DMS153 treated with DMSO at 0.1 percent for 48 hours (cell line): ENCODE data around the gene C11orf54.

Source experiments
- DNase-seq: peaks from one replicate; lab custom pipeline; 2025; ENCODE audit not compliant: unreplicated experiment; lab: John Stamatoyannopoulos, UW

The C11orf54 gene

DNA sequence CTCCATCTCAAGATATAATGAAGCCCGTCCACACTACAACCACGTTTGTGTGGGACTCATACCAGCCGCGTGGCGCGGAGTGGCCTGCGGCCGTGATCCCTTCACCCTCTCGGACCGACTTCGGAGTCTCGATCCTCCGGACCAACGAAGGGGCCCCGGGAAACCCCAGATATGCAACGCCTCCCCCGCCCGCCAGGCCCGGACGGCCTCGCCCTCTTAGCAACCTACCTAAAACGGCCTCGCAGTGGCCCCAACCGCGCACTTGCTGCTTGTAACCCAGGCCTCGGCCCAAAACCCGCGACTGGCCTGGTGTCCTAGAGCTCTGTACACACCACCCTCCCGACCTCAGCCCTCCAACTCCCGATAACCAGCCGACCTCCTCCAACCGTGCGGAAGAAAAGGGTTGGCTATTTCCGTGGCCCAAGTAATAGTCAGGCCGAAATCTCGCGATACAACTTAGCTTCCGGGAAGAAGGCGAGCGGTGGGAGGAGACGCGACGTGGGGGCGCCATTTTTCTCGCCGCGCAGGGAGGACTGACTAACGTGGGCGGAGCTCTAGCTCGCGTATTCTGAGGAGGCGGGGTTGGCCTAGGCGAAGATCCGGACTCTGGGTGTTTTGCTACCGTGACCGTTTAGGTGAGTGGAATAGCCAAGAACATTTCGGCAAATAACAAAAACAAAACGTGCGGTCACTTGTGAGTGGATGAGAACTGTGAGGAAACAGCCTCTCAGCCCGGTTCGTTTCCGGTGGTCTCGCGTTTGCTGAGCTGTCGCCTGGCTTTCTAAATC lies at the start of gene C11orf54, which contains the start of gene TAF1D:
C11orf54 (plus strand) TSS at position 579 of the 788 bp plus-strand sequence. CDS start 5,722 bp downstream, outside the sequence.
TAF1D (minus strand) TSS at position 402 of the 788 bp plus-strand sequence. CDS start 2,191 bp downstream, outside the sequence.
- peak; percentile 95 for DNase-seq

DNA sequence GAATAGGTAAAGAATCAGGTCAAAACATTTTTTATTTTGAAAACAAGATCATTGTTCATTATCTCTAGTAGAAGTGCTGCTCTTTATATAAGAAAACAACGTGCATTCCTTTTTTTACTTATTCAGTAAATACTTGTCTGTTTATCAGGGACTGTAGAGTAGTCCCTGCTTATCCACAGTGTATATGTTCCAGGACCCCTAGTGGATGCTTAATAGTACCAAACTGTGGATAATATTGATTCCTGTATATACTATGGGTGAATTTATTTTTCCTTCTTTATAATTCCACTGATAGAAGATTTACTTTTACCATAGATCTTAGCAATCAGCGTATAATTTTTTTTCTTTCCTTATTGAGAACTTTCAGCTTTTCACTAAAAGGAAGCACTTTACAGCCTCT lies 47.4 kb upstream of the C11orf54 start:
- DNase-seq = no peak

DNA sequence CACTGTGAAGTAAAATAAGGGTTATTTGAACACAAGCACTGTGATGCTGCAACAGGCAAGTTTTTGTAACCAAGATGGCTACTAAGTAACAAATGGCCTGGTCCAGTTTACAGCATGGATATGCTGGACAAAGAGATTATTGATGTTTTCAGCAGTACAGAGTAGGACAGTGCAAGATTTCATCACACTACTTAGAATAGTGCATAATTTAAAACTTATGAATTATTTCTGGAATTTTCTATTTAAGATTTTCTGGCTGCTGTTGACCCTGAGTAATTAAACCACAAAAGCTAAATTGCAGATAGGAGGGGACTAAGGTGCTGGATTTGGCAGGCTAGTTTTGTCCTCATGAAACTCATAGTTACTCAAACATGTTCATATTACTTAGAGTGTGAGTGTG lies 46.9 kb upstream of the C11orf54 start:
- no peak for DNase-seq

DNA sequence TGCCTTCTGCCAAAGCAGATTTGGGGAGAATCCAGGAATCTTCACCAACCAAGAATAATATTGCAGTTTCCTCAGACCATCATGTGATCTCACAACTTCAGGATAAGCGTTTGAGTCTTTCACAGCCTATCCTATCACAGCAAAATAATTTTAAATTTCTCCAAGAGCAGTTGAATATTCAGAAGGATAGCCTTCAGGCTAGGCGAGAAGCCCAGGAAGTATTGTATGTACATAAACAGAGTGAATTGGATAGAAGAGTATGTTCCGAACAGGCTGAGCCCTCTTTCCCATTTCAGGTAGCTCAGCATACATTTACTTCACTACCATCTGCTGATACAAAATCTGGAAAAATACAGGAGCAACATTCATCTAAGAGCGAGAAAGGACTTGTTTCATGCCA lies 43.9 kb upstream of the C11orf54 start:
- DNase-seq = no peak

DNA sequence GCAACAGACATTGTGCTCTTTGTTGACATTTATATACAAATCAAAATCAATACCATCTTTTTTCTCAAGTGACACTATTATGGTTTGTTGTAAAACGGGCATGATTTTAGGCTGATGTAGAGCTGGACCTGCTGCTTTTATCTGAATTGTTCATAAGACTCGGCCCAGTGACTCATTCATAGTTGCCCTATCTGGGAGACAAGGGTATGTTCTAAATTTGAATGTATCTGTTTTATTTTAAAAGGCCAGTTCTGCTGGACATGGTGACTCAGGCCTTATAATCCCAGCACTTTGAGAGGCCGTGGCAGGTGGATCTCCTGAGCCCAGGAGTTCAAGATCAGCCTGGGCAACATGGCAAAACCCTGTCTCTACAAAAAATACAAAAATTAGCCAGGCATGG lies 40.6 kb upstream of the C11orf54 start:
- no peak for DNase-seq

DNA sequence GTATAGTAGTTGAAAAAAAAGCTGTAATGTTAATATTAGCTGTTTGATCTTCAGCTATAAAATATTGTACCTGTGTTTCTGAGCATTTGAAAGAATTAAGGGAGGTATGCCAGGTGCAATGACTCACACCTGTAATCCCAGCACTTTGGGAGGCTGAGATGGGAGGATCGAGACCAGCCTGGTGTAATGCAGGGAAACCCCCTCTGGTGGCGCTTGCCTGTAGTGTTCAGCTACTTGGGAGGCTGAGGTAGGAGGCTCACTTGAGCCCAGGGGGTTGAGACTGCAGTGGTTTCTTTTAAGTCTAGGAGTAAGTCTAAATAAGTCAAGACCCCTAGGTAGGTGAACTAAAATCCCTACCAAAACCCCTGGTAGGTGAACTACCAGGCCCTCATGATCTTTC lies 37.2 kb upstream of the C11orf54 start:
- DNase-seq = no peak

DNA sequence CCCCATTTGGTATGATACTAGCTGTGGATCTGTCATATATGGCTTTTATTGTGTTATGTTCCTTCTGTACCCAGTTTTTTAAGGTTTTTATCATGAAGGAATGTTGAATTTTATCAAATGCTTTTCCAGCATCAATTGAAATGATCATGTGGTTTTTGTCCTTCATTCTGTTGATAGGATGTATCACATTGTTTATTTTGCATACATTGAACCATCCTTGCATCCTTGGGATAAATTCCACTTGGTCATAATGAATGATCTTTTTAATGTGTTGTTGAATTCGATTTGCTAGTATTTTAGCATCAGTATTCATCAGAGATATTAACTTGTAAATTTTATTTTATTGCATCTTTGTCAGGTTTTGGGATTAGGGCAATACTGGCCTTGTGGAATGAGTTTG lies 31.2 kb upstream of the C11orf54 start:
- no peak for DNase-seq

DNA sequence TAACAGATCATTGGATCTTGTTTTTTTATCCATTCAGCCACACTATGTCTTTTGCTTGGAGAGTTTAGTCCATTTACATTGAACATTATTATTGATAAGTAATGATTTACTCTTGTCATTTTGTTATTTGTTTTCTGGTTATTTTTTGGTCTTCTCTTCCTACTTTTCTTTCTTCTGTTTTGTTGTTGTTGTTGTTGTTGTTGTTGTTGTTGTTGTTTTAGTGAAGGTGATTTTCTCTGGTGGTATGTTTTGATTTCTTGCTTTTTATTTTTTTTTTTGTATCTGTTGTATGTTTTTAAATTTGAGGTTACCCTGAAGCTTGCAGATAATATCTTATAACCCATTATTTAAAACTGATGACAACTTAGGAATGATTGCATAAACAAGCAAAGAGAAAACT lies 28.8 kb upstream of the C11orf54 start:
- no peak for DNase-seq

DNA sequence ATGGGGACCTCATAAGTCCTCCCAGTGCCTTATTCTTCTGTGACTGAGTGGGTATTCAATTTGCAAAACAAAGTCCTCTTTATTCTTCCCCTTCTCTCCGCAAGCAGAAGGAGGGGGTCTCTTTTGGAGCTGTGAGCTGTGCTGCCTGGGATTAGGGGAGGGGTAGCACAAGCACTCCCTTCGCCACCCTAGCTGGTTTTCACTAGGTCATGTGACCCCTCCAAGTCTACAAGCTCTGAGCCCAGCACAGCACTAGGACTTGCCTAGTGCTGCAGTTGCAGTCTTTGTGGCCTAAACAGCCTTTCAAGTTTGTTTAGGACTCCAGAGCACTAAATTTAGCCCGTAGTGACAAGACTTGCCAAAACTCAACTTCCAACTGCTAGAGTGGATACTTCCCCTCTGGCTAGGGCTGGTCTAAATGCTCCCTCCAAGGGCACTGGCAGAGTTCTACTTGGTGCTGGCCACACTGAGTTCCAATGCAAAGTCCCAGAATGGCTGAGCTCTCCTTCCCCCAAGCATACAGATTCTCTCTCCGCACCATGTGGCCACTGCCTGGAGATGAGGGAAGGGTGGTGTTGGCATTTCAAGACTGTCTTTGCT lies 25.6 kb upstream of the C11orf54 start:
- DNase-seq = no peak

DNA sequence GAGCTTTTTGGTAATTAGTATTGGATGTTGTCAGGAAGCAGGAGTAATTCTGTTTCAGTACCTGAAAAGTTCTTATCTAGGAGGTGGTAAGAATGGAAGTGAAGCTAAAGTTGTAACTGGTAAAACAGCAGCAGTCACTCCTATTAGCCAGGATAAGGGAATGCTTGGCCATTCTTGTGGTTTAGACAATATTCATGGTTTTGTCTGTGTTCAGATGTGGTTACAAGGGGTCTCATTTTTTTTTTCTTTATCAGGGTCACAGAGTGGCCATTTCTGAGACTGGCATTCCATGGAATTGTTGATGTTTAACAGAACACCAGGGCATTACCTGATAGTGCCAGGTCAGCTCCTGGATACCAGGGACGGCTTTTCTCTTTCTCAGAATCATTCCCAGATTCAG lies 24.0 kb upstream of the C11orf54 start:
- DNase-seq = no peak

DNA sequence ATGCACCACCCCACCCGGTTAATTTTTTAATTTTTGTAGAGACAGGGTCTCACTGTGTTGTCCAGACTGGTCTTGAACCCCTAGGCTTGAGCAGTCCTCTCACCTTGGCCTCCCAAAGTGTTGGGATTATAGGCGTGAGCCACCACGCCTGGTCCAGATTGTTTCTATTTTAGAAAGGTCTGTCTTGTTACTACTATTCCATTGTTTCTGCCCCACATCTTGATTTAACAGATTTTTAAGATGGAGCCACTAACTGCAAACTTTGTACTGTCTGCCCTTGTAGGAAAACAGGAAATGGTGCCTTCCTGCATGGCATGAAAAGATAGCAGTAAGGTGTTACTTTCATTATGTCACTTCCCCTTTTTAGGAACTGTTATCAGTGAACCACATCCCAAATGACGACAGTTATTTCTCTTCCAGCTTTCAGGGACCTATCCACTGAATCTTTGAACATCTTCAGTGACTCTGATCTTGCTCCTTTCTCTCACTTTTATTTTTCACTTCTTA lies 23.4 kb upstream of the C11orf54 start:
- DNase-seq = no peak

DNA sequence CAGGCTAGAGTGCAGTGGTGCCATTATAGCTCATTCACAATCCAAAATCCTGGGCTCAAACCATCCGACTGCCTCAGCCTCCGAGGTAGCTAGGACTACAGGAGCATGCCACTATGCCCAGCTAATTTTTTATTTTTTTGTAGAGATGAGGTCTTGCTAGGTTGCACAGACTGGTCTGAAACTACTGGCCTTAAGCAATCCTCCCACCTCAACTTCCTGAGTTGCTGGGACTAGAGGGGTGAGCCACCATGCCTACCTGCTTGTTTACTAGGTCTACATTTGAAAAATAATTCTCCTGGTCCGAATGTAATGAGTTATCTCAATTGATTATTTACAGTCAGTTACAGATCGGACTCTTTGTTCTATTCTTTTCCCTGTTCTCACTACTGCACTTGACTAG lies 22.2 kb upstream of the C11orf54 start:
- DNase-seq = no peak

DNA sequence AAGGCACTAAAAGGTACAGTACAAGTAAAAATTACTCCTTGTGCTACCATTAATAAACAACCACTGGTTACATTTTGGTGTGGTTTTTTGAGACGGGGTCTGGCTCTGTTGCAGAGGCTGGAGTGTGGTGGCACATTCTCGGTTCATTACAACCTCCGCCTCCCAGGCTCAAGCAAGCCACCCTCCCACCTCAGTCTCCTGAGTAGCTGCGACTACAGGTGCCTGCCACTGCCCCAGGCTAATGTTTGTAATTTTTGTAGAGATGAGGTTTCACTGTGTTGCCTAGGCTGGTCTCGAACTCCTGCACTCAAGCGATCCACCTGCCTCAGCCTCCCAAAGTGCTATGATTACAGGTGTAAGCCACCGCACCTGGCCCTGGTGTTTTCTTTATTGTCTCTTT lies 20.9 kb upstream of the C11orf54 start:
- DNase-seq = no peak

DNA sequence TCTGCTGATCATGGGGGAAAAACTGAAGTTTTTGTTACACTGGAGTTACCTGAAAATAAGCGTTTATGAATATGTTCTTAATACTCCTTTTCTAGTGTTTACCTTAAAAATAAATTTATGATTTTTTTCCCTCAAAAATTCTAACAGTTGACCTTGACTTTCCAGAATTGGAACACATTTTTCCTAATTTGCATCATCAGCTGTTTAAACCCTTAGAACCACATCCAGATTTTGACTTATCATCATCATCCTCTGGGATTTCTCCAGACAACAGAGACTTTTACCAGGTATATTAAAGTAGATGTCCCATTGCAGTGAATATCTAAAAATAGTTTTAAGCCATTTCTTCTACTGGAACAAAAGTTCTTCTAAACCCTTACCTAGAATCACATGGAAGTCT lies 17.4 kb upstream of the C11orf54 start:
- no peak for DNase-seq

DNA sequence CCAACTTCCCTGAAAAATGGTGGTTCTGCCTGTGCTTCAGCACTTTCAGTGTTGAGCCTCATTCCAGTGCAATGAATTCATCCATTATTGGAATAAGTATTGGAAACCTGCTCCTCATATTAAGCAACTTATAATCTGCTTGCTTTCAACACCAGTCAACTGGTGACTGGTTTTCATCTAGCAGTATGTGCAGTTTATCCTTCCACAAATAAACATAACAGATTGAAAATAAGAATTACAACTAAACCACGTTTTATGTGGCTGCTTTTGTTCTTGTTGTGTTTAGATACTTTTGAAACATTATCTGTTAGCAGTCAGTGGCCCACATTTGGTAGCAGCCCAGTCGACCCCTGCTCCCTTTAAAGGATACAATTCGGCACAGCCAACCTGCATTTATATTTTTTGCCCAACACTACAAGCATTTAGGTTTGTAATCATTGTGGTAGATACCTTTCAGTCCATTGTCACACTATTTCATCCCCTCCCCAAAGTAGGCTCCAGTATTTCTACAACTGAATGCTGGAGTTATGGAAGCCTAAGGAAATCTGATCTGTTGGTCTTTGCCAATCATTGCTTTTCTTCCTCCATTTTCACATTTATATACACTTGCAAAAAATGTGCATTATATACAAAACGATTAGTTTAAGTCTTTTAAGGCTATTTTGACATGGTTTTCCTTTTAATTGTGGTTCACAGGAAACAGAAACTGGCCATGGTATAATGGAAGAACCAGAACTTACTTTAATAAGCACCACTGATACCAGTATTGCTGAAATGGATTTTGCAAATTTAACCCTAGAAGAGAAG lies 13.3 kb upstream of the C11orf54 start:
- DNase-seq = no peak

DNA sequence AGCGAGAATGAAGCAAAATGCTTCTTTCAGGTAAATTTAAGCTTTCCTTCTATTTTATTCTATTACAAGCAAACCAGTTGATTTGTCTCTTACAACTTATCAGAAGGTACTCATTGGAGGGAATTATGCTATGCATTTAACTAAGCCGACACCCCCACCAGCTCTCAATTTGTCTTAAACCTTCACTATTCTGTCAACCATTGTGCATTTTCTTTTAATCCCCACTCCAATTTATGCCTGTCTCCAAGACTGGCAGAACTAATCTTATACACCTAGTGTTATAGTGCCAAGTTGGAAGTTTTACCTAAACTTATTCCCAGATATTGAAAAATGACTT lies 12.7 kb upstream of the C11orf54 start:
- DNase-seq = no peak

DNA sequence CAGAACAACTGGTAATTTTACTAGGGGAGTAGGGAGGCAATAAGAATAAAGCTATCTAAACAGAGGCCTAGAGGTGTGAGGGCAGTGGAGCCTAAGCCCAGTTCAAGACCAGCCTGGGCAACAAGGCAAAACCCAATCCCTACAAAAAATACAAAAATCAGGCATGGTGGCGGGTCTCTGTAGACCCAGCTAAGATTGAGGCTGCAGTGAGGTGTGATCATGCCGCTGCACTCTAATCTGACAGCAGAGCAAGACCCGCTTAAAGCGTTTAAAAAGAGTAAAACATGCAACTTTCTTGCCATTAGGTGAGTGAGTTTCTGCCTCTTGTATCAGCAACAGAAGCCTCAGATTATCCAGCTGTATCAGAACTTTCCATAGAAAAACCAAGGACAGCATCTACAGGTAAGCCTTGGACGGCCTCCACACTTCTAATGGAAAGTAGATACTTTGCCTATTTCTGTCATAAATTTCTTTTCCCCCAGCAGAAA lies 12.3 kb upstream of the C11orf54 start:
- no peak for DNase-seq

DNA sequence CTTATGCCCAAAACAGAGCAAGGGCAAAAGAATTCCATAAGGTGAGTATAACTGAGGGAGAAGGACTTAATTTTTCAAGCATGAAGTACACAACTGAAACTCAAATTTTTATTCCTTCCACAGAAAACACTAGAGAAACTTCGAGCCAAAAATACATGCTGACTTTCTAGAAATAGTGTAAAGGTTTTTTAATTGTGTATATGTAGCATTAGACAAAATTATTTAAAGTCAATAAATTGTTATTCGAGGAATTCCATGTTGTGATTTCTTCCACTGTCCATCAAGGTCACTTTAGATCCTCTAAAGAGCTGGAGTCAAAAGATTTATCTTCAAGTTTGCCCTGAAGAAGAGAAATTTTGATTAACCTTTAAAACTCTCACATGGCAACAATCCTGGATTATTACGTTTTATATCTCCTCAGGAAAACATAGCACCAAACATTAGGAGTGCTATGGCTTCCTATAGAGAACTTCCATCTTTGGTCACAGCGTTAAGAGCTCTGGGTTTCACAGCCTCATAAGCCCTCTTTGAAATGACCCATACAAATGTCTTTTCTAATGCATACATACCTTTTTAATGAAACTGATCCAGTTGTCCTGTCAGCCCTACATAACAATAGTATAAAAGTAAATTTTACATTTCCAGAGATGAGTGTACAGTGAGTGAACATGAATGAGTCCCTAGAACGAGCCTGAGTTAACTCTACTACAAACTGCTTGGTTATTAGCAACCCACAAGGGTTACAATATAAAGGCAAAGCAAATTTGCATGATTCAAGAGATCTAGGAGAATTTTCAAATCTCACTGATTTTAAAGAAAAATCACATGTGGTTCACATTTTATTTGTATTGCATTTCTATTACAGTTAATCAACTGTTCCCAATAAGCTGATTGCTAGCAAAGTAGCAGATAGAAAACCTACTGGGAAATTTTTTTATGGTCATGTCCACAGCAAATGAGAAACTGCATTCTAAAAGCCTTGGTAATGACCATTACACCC lies 11.1 kb upstream of the C11orf54 start:
- no peak for DNase-seq

DNA sequence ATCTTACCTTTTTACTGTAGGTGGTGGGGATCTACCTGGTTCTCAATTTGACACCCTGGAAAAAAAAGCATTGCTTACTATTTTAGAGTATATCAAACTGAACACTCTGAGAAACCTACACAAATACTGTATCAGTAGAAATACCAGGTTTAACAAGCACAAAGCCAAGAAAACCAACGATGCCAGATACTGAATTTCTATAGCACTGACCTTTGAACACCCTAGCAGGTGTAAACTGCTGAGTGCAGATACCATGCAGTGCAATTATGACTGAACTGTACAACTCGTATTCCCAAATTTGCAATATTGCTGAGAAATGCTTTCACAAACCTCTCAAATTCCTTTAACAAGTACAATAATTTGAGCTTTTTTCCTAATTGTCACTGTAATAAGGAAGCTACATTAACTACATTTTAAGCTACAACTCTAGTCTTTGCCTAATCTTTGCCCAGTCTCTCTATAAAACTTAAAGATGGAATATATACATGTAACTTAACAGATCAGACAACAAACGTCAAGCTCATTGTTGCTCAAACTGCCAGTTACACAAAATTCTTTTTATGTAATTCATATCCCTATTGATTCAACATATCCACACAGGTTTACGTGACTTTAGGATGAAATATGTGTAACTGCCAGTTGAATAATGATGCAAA lies 9.1 kb upstream of the C11orf54 start:
- DNase-seq = no peak

DNA sequence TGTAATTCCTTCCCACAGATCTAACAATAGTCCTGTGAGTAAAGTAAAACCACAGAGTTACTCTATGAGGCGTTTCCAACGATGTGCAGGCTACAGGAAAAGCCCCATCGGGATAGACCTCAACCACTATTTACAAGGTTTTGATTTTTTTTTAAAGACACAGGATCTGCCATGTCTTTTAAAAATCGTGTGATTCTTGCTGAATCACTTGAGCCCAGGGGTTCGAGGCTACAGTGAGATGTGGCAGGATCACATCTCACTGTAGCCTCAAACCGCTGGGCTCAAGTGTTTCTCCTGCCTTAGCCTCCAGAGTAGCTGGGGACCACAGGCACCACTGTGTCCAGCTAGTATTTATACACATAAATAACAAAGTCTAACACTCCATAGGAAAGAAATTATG lies 8.0 kb upstream of the C11orf54 start:
- DNase-seq = no peak
